ENCODE measurements around the gene CEMIP2.

CEMIP2 gene

GRCh38 chr9:71663216-71663615 lies 105.1 kb downstream of the CEMIP2 start:
- TF ChIP-seq, protein P1, sequence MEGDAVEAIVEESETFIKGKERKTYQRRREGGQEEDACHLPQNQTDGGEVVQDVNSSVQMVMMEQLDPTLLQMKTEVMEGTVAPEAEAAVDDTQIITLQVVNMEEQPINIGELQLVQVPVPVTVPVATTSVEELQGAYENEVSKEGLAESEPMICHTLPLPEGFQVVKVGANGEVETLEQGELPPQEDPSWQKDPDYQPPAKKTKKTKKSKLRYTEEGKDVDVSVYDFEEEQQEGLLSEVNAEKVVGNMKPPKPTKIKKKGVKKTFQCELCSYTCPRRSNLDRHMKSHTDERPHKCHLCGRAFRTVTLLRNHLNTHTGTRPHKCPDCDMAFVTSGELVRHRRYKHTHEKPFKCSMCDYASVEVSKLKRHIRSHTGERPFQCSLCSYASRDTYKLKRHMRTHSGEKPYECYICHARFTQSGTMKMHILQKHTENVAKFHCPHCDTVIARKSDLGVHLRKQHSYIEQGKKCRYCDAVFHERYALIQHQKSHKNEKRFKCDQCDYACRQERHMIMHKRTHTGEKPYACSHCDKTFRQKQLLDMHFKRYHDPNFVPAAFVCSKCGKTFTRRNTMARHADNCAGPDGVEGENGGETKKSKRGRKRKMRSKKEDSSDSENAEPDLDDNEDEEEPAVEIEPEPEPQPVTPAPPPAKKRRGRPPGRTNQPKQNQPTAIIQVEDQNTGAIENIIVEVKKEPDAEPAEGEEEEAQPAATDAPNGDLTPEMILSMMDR (IDR thresholded peaks at IDR 0.05) = no peak

DNA sequence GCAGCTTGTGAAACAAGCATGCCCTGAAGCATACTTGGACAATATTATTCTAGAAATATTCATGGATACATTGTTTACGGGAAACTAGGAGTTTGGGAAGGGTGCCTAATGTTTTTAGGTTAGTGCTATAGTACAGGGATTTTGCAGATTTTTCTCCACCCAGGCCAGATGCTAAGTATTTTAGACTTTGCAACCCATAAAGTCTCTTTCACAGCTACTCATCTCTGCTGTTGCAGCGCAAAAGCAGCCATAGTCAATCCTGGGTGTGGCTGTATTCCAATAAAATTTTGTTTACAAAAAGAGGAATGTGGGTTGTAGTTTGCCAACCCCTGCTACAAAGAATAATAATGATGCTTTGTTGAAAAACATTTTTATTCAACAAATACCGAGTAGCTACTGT lies 106.2 kb downstream of the CEMIP2 start:
- TF ChIP-seq, protein P1 (IDR thresholded peaks at IDR 0.05) = no peak

DNA sequence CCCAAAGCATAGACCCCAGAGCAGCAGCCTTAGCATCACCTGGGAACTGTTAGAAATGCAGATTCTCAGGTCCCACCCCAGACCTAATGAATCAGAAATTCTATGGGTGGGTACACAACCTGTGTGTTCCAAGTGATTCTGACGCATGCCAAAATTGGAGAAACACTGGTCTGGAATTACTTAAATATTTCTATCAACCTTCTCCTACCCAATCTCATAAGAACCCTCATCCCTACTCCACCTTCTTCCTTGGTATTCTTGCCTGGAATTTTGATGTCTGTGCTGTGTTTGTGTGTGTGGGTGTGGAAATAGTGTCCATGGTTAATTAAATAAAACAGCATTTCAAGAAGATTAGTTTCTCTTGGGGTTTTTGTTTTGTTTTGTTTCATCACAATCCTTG lies 111.8 kb downstream of the CEMIP2 start:
- TF ChIP-seq, protein P1 (IDR thresholded peaks at IDR 0.05) = no peak

GRCh38 chr9:71655778-71656177 lies 112.5 kb downstream of the CEMIP2 start:
- TF ChIP-seq, protein P1 (IDR thresholded peaks at IDR 0.05) = no peak

DNA sequence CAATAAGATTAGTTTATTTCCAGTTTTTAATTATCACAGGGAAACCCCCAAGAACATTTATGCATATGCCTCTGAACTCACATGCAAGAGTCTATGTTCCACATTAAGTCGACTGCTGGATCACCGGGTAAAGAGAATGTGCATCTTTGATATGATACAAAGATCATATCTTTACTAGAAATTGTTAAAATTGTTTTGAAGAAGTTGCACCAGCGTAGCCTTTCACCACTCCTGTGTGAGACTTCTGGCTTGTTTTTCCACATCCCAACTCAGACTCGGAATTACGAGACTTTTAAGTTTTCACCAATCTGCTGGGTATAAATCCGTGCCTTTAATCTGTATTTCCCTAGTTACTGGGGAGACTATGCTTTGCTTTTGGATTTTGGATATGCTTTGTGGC lies 113.2 kb downstream of the CEMIP2 start:
- TF ChIP-seq, protein P1 (IDR thresholded peaks at IDR 0.05) = no peak

- TF ChIP-seq, protein P1 (IDR thresholded peaks at IDR 0.05) = no peak
Measured at GRCh38 chr9:71652480-71652879, 115.8 kb downstream of the CEMIP2 start.

GRCh38 chr9:71648453-71648852 lies 119.9 kb downstream of the CEMIP2 start:
- TF ChIP-seq, protein P1 (IDR thresholded peaks at IDR 0.05) = no peak

DNA sequence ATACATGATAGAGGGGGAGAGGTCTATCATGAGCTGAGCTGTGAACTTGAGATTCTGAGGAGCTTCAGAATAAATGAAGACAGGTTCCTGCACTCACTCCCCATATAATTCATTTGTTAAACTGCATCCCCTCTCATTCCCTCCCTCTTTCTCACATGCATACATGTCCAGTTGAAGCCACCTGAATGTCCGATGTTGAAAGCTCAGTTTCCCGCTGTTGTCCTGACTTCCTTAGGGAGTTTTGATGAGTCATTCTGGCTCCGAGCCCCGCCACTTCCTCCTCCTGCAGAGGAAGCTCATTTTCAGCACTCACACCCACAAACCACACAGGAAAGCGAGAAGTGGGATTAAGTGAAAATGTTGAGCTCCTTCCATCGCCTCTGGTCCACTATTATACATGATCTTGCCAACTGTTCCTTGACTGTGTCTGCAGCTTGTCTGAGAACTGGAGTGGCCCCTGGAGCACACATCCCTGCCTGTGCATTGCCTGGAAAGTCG lies 121.2 kb downstream of the CEMIP2 start:
- TF ChIP-seq, protein P1 (IDR thresholded peaks at IDR 0.05) = no peak
